NCI-H1930 (cell line): ENCODE measurements around the gene RASSF3.
"Not testable (repeated sequence)": the region's sequence is repeated elsewhere in the genome, so short reads cannot be mapped to it uniquely, and the experiment has no call there.

ENCODE experiments used
- DNase-seq, 2 experiments: peaks; one replicate each; lab custom pipeline; 2025; lab: John Stamatoyannopoulos, UW

Gene RASSF3

GRCh38 chr12:64595863-64596793 lies 14.2 kb upstream of the RASSF3 start:
- DNase-seq, result no peak

GRCh38 chr12:64598831-64599230 lies 11.5 kb upstream of the RASSF3 start:
- DNase-seq, result no peak

GRCh38 chr12:64600164-64600561 lies 10.1 kb upstream of the RASSF3 start:
- DNase-seq, result peak; percentile 43 to 61

GRCh38 chr12:64603183-64603841 lies 7.0 kb upstream of the RASSF3 start:
- DNase-seq, result no peak

GRCh38 chr12:64608901-64609535 lies 1.3 kb upstream of the RASSF3 start:
- peak in 1 of 2 experiments; percentile 7 for DNase-seq

GRCh38 chr12:64609536-64610078 lies 688 bp upstream of the RASSF3 start:
- no peak for DNase-seq

GRCh38 chr12:64610660-64611340 lies 505 bp downstream of the RASSF3 start:
- DNase-seq, result no peak

- no peak for DNase-seq
Observed at GRCh38 chr12:64611341-64612284, 1.3 kb downstream of the RASSF3 start.

- DNase-seq, result no peak
Observed at GRCh38 chr12:64612843-64613242, 2.5 kb downstream of the RASSF3 start.

- not testable (repeated sequence) for DNase-seq
Observed at GRCh38 chr12:64613775-64614398, 3.6 kb downstream of the RASSF3 start.

GRCh38 chr12:64616201-64616600 lies 5.9 kb downstream of the RASSF3 start:
- DNase-seq, result no peak

- DNase-seq, result no peak
Observed at GRCh38 chr12:64618953-64619590, 8.8 kb downstream of the RASSF3 start.

- DNase-seq, result no peak
Observed at GRCh38 chr12:64621257-64621942, 11.1 kb downstream of the RASSF3 start.

- no peak for DNase-seq
Observed at GRCh38 chr12:64624035-64624434, 13.7 kb downstream of the RASSF3 start.

- no peak for DNase-seq
Observed at GRCh38 chr12:64625243-64626077, 15.2 kb downstream of the RASSF3 start.

- DNase-seq, result not testable (repeated sequence)
Observed at GRCh38 chr12:64626588-64626987, 16.3 kb downstream of the RASSF3 start.

GRCh38 chr12:64627771-64628170 lies 17.5 kb downstream of the RASSF3 start:
- no peak for DNase-seq

- DNase-seq, result no peak
Observed at GRCh38 chr12:64631197-64631596, 20.9 kb downstream of the RASSF3 start.
